ENCODE measurements around the gene PHGDH.
"Not testable (repeated sequence)": the region's sequence is repeated elsewhere in the genome, so short reads cannot be mapped to it uniquely, and the experiment has no call there.

PHGDH gene

DNA sequence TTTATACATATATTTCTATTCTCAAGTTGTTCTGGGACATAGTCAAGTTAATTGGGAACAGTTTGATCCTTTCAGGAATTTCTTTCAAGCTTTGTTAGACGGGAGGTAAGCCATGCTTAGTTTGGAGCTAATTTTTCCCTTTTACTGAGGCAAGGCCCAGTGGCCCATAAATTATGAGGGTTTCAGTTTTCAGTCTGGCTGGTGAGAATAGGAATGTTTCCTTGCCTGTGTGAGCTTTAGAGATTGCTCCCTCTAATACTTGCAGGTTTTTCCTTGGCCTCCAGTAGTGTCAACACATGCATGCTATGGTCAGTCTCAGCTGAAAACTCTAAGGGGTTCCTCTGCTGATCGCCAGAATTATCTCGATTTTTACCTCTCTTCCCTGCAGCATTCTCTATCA is 14.1 kb upstream of the PHGDH start:
- no peak for DNase-seq (ENCODE audit: low read depth in 3 of 3, low spot score in 1 of 3)

DNA sequence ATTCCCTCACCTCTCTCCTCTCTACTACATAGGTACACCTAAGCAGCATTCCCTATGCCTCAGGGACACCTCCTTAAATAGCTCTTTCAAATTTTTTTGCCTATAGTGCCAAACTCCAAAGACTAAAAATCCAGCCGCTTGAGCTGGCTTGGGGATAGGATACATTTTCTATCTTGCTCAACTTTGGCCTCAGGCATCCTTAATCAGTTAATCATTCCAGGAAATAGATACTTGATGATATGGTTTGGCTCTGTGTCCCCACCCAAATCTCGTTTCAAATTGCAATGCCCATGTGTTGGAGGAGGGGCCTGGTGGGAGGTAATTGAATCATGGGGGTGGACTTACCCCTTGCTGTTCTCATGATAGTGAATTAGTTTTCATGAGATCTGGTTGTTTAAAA is 11.4 kb upstream of the PHGDH start:
- DNase-seq (ENCODE audit: low read depth in 3 of 3, low spot score in 1 of 3): no peak

DNA sequence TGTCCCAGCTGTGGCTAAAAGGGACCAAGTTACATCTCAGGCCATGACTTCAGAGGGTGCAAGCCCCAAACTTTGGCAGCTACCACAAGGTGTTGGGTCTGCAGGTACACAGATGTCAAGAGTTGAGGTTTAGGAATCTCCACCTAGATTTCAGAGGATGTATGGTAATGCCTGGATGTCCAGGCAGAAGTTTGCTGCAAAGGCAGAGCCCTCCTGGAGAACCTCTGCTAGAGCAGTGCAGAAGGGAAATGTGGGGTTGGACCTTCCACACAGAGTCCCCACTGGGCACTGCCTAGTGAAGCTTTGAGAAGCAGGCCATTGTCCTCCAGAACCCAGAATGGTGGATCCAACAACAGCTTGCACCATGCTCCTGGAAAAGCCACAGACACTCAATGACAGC is 10.1 kb upstream of the PHGDH start:
- no peak for DNase-seq (ENCODE audit: low read depth in 3 of 3, low spot score in 1 of 3)

DNA sequence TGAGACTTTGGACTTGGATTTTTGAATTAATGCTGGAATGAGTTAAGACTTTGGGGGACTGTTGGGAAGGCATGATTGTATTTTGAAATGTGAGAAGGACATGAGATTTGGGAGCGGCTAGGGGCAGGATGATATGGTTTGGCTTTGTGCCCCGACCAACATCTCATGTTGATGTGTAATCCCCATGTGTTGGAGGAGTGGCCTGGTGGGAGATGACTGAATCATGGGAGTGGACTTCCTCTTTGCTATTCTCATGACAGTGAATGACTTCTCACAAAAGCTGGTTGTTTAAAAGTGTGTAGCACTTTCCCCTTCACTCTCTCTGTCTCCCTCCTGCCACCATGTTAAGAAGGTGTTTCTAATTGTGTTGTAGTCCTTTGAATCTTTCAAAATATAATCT is 9.3 kb upstream of the PHGDH start:
- no peak for DNase-seq (ENCODE audit: low read depth in 3 of 3, low spot score in 1 of 3)

DNA sequence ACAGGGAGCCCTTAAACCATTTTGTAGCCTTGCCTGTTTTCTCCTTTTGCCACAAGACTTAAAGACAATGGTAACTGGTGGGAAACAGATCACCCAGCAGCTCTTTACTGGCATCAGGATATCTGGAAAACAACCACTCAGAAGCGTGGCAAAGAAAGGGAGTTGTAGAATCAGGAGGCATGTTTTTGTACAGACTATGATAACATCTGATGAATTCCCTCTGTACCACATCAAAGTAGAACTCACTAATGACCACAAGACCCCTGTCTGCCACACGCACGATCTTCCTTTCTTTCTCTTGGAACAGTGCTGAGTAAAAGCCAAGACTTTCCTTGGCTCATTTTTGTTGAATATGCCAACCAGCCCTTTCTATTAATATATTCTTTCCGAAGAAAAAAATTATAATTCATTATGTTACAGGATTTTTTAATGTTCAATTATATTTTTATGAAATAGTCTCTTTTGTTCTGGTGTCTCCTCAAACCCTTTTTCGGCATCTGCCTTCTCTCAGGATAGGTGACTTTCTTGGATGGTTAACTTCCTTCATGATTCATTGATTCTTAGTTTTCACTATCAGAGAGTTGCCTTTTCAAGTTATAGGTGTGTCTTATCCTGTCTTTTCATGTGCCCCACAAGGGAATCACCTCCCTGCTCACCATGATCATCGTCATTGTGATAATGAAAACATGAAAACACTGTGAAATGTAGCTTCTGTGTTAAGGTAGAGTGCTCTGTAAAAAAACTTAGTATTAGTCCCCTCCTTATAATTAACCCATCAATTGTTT is 7.9 kb upstream of the PHGDH start:
- DNase-seq (ENCODE audit: low read depth in 3 of 3, low spot score in 1 of 3): no peak

DNA sequence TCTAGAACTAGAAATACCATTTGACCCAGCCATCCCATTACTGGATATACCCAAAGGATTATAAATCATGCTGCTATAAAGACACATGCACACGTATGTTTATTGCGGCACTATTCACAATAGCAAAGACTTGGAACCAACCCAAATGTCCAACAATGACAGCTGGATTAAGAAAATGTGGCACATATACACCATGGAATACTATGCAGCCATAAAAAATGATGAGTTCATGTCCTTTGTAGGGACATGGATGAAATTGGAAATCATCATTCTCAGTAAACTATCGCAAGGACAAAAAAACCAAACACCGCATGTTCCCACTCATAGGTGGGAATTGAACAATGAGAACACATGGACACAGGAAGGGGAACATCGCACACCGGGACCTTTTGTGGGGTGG is 5.1 kb upstream of the PHGDH start:
- not testable (repeated sequence) for DNase-seq (ENCODE audit: low read depth in 3 of 3, low spot score in 1 of 3)

DNA sequence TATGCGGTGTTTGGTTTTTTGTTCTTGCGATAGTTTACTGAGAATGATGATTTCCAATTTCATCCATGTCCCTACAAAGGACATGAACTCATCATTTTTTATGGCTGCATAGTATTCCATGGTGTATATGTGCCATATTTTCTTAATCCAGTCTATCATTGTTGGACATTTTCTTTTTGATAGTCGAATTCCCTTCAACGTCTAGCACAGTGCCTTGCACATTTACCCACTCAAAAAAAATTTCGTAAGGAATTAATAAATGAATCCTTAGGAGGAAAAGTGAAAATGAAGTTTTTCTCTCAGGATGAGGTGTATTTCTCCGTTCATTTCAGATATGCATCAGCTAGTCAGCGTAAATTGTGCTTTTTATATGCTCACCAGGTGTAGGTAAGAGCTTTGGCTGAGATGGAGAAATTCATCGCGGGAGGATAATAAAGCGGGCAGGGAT is 354 bp upstream of the PHGDH start:
- not testable (repeated sequence) for DNase-seq (ENCODE audit: low read depth in 3 of 3, low spot score in 1 of 3)

DNA sequence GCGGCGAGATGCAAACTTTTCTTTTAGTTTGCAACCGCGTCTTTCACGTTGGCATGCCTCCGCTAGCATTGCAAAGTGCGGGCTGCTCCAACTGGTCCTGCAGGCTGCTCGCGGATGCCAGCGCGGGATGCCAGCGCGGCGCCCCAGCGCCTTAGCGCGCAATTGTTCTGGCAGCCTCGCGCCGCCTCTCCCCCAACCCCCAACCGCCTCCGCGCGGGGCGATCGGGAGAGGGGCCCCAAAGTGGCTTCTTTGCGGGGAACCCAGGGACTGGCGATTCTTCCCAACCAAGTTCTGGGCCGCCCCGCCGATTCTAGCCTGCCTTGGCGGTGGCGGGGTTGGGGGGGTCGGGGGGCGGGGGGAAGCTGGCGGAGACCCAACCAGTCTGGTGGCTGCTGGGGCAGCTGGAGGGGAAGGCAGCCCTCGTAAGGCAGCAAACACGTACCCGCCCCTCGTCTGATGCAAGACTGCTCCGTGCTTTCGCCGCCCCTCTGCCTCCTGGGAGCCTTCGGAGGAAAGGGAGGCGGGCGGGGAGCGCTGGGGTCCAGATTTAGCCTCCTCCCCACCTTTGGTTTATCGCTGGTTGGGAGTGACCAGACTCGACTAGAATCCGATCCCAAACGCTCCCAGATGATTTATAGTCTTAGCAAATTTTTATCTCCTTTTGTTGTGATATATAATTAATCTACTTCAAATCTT is 756 bp downstream of the PHGDH start:
- DNase-seq (ENCODE audit: low read depth in 3 of 3, low spot score in 1 of 3): peak in 1 of 3 donors; percentile 18

DNA sequence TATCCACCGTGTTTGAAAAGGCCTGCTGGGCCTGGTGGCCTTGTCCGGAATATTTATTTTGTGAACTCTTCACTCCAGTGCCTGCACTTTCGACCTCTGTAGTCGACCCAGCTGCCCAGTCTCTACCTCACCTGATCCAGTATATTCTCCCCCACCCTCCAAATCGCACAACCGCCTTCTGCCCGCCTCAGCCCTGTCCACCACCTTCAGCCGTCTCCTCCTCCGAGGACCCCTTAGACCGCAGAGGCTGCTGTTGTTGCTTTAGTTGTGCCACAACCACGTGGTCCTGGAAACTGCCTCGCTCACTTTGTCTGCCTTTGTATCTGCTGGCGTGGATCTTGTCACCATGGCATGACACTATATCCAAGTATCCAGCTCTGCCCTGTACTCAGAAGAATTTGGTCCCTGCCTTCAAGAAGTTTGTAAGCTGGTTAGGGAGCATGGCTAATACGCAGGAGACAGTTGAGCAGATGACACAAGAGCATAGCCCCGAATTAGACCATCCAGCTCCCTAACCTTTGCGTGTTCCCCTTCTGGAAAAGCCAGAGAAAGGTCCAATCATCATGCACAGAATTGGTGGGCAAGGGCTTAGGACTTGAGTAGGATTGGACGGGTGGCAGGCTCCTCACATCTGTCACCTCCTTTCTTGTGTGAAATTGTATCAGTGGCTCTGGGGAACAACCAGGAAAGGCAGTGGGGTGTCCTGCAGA is 1.5 kb downstream of the PHGDH start:
- DNase-seq (ENCODE audit: low read depth in 3 of 3, low spot score in 1 of 3): no peak

DNA sequence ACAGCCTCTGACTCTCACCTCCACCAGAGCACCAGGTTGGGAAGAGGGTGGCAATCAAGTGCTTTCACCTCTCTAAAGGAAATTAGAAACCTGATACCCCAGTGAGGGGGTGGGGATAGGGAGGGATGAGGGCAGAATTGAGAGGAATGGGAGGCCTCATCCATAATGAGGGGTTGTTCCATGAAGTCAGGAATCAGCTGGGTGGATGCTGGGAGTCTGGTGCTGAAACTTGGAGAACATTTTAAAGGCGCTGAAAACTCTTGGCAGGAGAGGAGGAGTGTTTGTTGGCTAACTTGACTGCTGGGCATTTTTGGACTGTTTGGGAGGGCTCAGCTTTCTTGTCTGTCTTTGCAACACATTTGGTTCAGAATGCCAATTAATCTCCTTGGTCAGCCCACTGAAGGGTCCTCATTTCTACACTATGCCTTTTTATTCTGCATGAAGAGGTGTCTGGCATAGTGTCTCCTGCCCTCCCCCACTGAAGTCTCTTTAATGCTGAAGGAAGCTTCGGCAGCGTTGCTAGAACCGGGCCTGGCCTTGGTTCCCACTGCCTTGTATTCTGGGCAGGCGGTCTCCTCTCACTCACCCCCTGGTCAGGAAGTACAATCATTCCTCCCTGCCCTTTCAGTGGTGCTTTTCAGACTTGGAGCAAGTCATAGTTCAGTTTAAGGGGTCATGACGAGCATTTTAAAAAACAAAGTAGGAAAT is 2.2 kb downstream of the PHGDH start:
- no peak for DNase-seq (ENCODE audit: low read depth in 3 of 3, low spot score in 1 of 3)

DNA sequence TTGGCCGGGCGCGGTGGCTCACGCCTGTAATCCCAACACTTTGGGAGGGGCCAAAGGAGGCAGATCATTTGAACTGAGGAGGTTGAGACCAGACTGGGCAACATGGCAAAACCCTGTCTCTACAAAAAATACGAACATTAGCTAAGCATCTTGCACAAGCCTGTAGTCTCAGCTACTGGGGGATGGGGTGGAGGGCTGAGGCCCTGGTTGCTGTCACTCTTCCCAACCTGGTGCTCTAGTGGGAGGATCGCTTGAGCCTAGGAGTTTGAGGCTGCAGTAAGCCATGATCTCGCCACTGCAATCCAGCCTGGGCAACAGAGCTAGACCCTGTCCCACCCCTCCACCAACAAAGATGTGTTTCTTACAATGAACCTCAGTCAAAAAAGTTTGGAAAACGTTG is 2.8 kb downstream of the PHGDH start:
- no peak for DNase-seq (ENCODE audit: low read depth in 3 of 3, low spot score in 1 of 3)

DNA sequence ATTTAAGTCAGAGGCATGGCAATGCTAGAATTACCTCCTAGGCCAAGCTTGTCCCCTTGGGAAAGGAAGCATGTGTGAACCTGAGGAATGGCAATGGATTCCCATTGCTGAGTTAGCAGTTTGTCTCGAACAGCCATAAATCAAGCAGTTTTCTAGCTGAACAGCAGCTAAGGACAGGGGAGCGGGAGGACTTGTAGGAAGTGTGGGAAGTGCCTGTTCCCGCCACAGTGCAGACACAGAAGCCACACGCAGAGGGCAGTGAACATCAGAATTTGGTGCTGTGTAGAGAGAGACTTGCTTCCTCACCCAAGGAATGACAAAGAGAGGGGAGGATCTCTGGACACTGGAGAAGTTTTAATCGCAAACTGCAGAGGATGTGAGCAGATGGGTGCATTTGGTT is 3.8 kb downstream of the PHGDH start:
- DNase-seq (ENCODE audit: low read depth in 3 of 3, low spot score in 1 of 3): no peak

DNA sequence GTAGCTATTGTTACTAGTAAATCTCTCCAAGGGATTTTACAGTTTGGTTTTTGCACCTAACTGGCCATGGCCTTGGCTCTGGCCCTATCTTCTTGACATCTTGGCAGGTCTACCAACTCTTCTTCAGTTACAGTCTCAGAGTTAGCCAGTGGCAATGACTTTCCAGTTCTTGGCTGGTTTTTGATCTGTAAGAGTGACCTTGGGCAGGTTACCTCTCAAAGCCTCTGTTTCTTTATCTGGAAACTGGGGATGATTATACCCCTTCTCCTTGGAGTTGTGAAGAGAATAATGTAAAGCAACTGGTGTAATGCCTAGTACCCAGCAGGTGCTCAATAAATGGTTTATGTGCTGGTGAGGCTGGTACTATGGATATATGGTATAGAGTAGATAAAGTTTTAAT is 6.7 kb downstream of the PHGDH start:
- no peak for DNase-seq (ENCODE audit: low read depth in 3 of 3, low spot score in 1 of 3)

DNA sequence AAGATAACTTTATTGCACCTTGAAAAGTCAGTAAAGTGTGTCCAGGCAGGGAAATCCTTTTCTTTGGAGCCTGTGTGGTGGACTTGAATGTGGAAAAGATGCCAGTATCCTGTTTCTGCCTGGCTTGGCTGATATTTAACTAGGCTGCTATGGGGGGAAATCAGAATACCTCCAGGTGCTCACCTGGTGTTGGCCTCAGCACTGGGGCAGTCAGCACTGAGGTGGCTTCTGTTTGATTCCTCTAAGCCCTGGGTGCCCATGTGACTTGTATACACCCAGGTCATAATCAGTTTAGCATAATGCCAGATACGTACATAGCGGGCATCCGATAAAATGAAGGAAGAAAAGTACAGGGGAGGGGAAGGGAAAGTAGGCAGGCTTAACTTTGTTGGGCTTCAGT is 7.2 kb downstream of the PHGDH start:
- DNase-seq (ENCODE audit: low read depth in 3 of 3, low spot score in 1 of 3): no peak

DNA sequence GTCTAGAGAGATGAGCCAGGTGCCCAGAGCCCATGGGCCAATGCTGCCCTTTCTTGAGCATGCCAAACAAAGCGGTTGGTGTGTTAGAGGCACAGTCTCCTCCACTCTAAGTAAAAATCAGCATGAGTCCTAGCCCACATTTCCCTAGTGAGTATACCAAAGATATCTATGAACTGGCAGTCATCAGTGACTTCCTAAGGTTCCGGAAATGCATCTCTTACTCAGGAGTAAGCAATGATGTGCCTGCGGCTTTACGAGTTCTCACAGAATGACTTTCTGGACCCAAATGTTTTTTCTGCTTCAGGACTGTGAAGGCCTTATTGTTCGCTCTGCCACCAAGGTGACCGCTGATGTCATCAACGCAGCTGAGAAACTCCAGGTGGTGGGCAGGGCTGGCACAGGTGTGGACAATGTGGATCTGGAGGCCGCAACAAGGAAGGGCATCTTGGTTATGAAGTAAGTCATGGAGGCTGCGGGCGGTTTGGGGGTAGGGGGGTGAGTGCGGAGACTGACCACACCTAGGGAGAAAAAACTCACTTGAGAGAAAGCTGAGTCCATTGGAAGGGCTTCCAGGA is 9.2 kb downstream of the PHGDH start:
- no peak for DNase-seq (ENCODE audit: low read depth in 3 of 3, low spot score in 1 of 3)

DNA sequence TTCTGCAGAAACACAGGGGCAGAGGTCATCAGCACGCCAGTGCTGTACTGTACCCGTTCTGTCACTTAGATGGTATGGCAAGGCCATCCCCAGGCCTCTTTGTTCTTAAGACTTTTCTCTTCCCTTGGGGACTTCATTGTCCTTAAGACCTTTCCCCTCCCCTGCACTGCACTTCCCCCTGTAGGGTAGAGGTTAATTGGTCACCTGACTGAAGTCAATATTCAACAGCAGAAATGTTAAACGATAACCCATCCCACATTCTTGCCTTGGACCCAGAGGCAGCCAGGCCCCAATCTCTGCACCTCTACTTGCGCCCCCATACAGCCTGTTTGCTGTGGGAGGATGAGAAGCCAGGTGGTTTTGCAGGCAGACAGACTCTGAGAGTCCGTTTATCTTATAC is 10.2 kb downstream of the PHGDH start:
- no peak for DNase-seq (ENCODE audit: low read depth in 3 of 3, low spot score in 1 of 3)

DNA sequence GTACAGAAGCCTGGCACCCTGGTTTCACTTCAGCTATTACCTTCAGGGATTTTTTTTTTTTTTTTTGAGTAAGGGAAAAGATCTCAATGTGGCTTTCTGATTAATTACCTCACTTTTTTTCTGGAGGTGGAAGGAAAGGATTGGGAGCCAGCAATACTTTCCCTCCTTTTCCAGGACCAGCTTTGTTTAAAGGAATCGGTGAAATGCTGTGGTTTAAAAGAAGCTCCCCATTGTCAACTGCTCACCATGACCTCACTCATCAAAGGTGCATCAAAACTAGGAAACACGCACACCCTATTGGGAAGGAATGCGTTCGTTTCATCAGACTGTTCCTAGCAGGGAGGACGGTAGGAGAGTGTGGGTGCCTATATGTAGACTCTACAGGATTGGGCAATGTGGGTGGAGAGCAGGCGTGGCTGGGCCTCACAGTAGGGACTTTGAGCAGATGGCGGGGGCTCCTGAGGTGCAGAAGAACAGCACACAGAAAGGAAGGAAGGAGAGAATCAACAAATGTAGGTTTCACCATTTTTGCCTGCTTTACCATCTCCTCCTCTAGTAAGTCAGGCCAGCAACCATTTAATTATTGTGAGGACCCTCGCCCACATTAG is 13.0 kb downstream of the PHGDH start:
- no peak for DNase-seq (ENCODE audit: low read depth in 3 of 3, low spot score in 1 of 3)

DNA sequence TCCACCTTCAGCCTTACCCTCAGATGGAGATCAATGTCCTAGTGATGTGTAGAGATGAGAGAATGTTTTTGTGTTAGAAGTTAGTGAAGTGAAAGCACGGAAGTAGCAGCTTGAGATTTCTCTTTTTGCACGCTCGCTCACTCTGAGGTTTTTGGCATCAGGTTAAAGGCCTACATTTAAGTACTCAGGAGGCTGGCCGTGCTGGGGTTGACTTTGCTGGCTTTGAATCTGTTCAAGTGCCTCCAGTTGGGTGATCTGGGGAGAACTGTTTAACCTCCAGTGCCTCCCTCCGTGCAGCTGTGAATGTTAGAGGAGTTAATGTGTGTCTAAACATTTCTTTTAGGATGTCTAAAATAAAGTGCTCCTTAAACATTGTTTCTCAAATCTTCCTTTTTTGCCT is 13.9 kb downstream of the PHGDH start:
- no peak for DNase-seq (ENCODE audit: low read depth in 3 of 3, low spot score in 1 of 3)

DNA sequence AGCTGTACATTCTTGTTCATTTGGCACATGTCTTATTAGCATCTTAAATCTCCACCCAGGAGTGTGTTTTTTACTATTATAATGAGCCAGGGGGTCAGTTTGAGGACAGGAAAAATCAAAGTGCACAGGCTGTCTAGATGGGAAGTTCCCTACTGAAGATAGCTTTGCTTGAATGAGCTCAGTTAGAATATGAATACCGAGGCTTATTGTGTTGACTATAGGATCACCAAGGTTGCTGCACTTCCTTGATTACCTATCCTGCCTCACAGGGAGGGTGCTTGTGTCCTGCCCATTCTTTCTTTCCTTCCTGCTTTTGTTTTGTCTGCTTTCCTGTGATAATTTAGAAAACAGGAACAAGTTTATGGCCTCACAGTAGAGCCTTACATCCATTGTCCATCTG is 16.3 kb downstream of the PHGDH start:
- no peak for DNase-seq (ENCODE audit: low read depth in 3 of 3, low spot score in 1 of 3)

DNA sequence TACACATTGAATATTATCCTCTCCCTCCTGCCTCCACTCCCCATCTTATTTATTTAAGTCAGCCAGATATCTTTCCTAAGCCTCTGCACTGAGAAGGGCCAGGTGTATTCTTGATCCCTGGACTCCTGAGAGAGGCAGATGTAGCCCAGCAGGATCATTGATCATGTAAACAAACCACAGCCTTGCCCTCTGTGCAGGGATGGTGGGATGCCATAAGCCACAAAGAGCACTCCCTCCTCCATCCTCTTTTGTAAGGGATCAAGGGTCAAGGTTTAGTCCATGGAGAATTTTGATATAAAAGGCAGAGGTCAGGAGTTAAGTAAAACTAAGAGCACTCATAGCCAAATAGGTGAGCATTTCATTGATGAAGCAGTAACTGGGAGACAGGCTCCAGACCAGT is 17.3 kb downstream of the PHGDH start:
- no peak for DNase-seq (ENCODE audit: low read depth in 3 of 3, low spot score in 1 of 3)

DNA sequence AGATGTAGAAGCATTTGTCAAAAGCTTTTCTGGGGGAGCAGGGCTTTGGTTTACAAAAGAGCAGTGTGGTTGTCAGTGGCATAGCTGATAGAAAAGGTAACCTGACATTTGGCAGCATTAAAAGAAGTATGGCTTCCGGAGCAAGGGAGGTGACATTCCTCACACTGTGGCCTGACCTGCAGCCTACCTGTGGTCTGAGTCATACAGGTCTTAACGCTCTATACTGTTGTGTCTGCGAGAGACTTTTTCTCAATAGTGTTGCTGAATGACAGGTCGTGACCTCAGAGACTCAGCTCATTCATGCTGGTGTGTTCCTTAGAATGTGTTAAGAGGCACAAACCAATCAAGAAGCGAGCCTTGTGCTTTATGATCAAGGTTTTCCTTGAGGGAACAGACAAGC is 19.3 kb downstream of the PHGDH start:
- DNase-seq (ENCODE audit: low read depth in 3 of 3, low spot score in 1 of 3): no peak

All from stimulated activated CD4-positive, alpha-beta T cell treated with anti-CD3 and anti-CD28 coated beads, TNF-alpha, amount 100 ng/mL, for 1 hour (primary cell).